ENCODE measurements around the gene ADAMTS3. TPM values are rescaled to one million over a fixed set of nuclear protein-coding genes. Genes with fewer than 3 reads are reported as not detected.

ADAMTS3 gene
- 40.0 and 55.6 TPM in 2 replicates for total RNA-seq (2011; cell fraction: chromatin; rRNA removed; ENCODE audit: low replicate concordance)
- 24.3 and 30.0 TPM in 2 replicates for total RNA-seq (2011; cell fraction: nucleolus; rRNA removed)
- total RNA-seq (2011; cell fraction: nucleoplasm; rRNA removed) = 40.3 and 49.6 TPM in 2 replicates
- total RNA-seq (2014; rRNA removed) (10.3 and 11.1 TPM in 2 replicates), total RNA-seq (2014; rRNA removed; fragmentation: Illumina TruSeq; extraction: Trizol) (17.7 and 19.1 TPM in 2 replicates), total RNA-seq (2015; rRNA removed; fragmentation: Illumina TruSeq; extraction: Trizol) (17.0 and 17.2 TPM in 2 replicates), total RNA-seq (2021) (15.8 and 18.0 TPM in 2 replicates), polyA plus RNA-seq (2011; rRNA removed) (11.2 and 14.4 TPM in 2 replicates), polyA plus RNA-seq (2014; fragmentation: Illumina TruSeq; extraction: Trizol) (12.0 and 12.1 TPM in 2 replicates), polyA plus RNA-seq (2014; fragmentation: Nextera tagmentation; extraction: Ambion mirVana) (1 to 10 TPM; 4.0 to 4.6 TPM), polyA plus RNA-seq (2014; rRNA removed) (8.0 and 9.3 TPM in 2 replicates), polyA minus RNA-seq (2011; rRNA and poly(A)+ RNA removed) (49.8 and 56.4 TPM in 2 replicates), Bru-seq, nascent RNA (percentile 75 among the genes with signal in this experiment), BruChase-seq, experiment 1, labeled RNA remaining after a 2-hour chase (percentile 70 among the genes with signal in this experiment), BruChase-seq, experiment 2, labeled RNA remaining after a 6-hour chase (percentile 66 among the genes with signal in this experiment)
- 6.2 and 7.6 TPM in 2 replicates for polyA plus RNA-seq (2011; cell fraction: cytosol; rRNA removed)
- polyA plus RNA-seq (2011; cell fraction: nucleus; rRNA removed) = 24.0 and 32.4 TPM in 2 replicates
- polyA plus RNA-seq (2012) = 9.4 and 10.8 TPM in 2 replicates
- 12.0 and 18.0 TPM in 2 replicates for polyA minus RNA-seq (2011; cell fraction: cytosol; rRNA and poly(A)+ RNA removed)
- polyA minus RNA-seq (2011; cell fraction: nucleus; rRNA and poly(A)+ RNA removed) = 43.1 and 59.1 TPM in 2 replicates
- long read RNA-seq, experiment 1, full-length matches to known transcripts = 4 of 26 reads
- long read RNA-seq, experiment 1, partial matches to known transcripts = 11 of 26 reads
- long read RNA-seq, experiment 1, other reads (novel, unspliced or antisense) = 11 of 26 reads
- long read RNA-seq, experiment 2, partial matches to known transcripts = 0 of 10 reads
- long read RNA-seq, experiment 2, other reads (novel, unspliced or antisense) = 10 of 10 reads
- long read RNA-seq, experiment 3, full-length matches to known transcripts = 1 of 9 reads
- long read RNA-seq, experiment 3, partial matches to known transcripts = 5 of 9 reads
- long read RNA-seq, experiment 3, other reads (novel, unspliced or antisense) = 3 of 9 reads

DNA sequence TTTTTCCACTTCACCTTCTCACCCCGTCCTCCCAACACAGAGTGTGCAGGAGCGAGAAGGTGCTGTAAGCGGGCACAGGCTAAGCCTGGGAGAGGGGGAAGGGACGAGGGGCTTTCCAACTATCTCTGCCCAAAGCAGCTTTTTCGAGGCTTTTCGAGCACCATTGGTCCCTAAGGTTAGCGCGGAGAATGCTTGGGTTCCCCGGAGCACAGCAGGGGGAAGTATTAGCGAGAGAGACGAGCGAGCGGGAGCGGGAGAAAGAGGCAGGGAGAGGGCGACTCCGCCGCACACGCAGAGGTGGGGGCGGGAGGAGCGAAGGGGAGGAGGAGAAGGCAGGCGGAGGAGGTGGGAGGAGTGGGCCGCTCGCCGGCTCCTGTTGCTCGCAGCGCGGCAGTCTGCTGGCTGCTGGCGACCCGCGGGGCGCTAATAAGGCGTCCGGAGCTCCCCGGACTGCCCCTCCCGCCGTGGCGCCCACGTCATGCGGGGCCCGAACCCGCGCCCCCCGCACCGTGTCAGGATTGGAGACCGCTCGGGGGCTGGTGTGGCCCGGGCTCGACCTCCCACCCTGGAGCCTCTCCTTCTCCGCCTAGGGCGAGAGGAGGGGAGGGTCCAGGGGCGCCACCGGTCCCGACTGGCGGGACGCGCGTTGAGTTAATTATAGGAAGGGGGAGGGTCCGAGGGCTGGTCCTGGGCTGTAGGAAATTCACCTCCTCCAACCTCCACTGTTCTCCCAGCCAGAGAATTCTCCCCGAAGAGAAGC lies at the start of gene ADAMTS3:
ADAMTS3 (minus strand) TSS at position 263 of the 760 bp plus-strand sequence. CDS start 459 bp downstream, outside the sequence.
- peak within 1 kb of the TSS; percentile 91 for H2AFZ ChIP-seq (ENCODE audit: low read depth, low read length)
- TF ChIP-seq ZBTB8A (IDR thresholded peaks at IDR 0.05; ENCODE audit: partially characterized antibody) (no peak), CXXC5 (CRISPR knock-in tag; IDR thresholded peaks at IDR 0.05) (peak; percentile 82), DPF2 (IDR thresholded peaks at IDR 0.05) (peak; percentile 33; the same call in 1 of the 2 replicates), ADNP (tag; IDR thresholded peaks at IDR 0.05) (no peak), ZNF263 (CRISPR knock-in tag; IDR thresholded peaks at IDR 0.05; ENCODE audit: borderline replicate concordance) (peak; percentile 100), MBD2 (IDR thresholded peaks at IDR 0.05; ENCODE audit: borderline replicate concordance, low read depth) (peak; percentile 66), ZNF121 (CRISPR knock-in tag; conservative IDR thresholded peaks at IDR 0.05) (no peak), SMARCE1 (IDR thresholded peaks at IDR 0.05) (peak; percentile 18; the same call in 1 of the 2 replicates), SRSF9 (IDR thresholded peaks at IDR 0.05; ENCODE audit: borderline replicate concordance, low read depth, low read length) (no peak), PHF8 (IDR thresholded peaks at IDR 0.05; ENCODE audit: borderline replicate concordance, low read length) (peak; percentile 75; the same call in 1 of the 2 replicates), E2F3 (CRISPR knock-in tag; IDR thresholded peaks at IDR 0.05) (no peak), POLR2B (IDR thresholded peaks at IDR 0.05; ENCODE audit: low read depth, partially characterized antibody) (peak; percentile 78)
- TF ChIP-seq, protein P1, sequence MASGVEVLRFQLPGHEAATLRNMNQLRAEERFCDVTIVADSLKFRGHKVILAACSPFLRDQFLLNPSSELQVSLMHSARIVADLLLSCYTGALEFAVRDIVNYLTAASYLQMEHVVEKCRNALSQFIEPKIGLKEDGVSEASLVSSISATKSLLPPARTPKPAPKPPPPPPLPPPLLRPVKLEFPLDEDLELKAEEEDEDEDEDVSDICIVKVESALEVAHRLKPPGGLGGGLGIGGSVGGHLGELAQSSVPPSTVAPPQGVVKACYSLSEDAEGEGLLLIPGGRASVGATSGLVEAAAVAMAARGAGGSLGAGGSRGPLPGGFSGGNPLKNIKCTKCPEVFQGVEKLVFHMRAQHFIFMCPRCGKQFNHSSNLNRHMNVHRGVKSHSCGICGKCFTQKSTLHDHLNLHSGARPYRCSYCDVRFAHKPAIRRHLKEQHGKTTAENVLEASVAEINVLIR (CRISPR knock-in tag; IDR thresholded peaks at IDR 0.05) = 0 out of 2 replicates have a peak, but pooled peaks have one; percentile 2

More for the DNA sequence above, at the start of gene ADAMTS3:
- in situ Hi-C loops (cut with MboI) (no loop called here), intact Hi-C loops (cut with micrococcal nuclease) (loop anchor here (1.0 to 5.0 kb wide), 4 partner anchors 14 to 243 kb away; no protein-coding TSS in a partner anchor)
- BruUV-seq (replicated peaks) = no TSS peak
- WGBS (ENCODE audit: insufficient coverage, low coverage, missing lambda C conversion rate) = under 1% methylated on average over 35 of the region's 59 CpGs
- no peaks in the 10 kb centered on the region for H4K20me1 ChIP-seq (replicated peaks; ENCODE audit: control insufficient read depth, insufficient read depth, low read length)
- H3K79me2 ChIP-seq (ENCODE audit: control insufficient read depth, insufficient read depth, low read length) = peaks cover 39% of the 10 kb centered on the region
- DNase-seq (ENCODE audit: extremely low read depth in 1 of 4, low spot score in 3 of 4) (peak; percentile 80 to 91 (median 84)), ATAC-seq (peak; percentile 86), FAIRE-seq (peak; percentile 60)
- H3K27ac ChIP-seq (ENCODE audit: extremely low read depth, low read depth, low read length) = peak within 1 kb of the TSS; percentile 97
- H3K9me1 ChIP-seq (ENCODE audit: control insufficient read depth, insufficient read depth, low read length) = peaks cover 4% of the 10 kb centered on the region
- no peaks in the 10 kb centered on the region for H3K9me3 ChIP-seq (replicated peaks; ENCODE audit: control insufficient read depth, insufficient read depth, low read depth, low read length)
- no peaks in the 10 kb centered on the region for H3K27me3 ChIP-seq (ENCODE audit: control insufficient read depth in 2 of 2, insufficient read depth in 2 of 2, low read length in 2 of 2)
- H3K4me3 ChIP-seq = peak within 1 kb of the TSS; percentile 60
- H3K9ac ChIP-seq (ENCODE audit: insufficient read depth in 1 of 2, low read depth in 2 of 2, low read length in 2 of 2) = peak within 1 kb of the TSS; percentile 87 to 93
- H3K4me1 ChIP-seq (replicated peaks in 1 of 2; ENCODE audit: control insufficient read depth in 2 of 2, insufficient read depth in 2 of 2, low read length in 2 of 2) = peaks cover 14 to 36% of the 10 kb centered on the region in 2 experiments
- H3K4me2 ChIP-seq (ENCODE audit: insufficient read depth, low read length) = peak within 1 kb of the TSS; percentile 91
- ChIA-PET POLR2A (interaction anchor here (0.6 to 2.6 kb wide), 7 partner anchors 11 to 430 kb away, joined by 3 to 12 read pairs (median 3); no protein-coding TSS in a partner anchor), CTCF (ENCODE audit: low intra/inter-chr PET ratio) (no interaction called here)
- peaks cover 11% of the 10 kb centered on the region for H3K36me3 ChIP-seq (ENCODE audit: control insufficient read depth, insufficient read depth, low read length)

All from K562 (cell line).